ENCODE data around the gene SPRTN.
"Not testable (repeated sequence)": the region's sequence is repeated elsewhere in the genome, so short reads cannot be mapped to it uniquely, and the experiment has no call there.

SPRTN gene

GRCh38 chr1:231335663-231336602 is 2.2 kb upstream of the SPRTN start:
- no peak for DNase-seq (ENCODE audit: low read depth, low spot score)

- no peak for DNase-seq (ENCODE audit: low read depth, low spot score)
Measured at GRCh38 chr1:231337043-231337471, 1.0 kb upstream of the SPRTN start.

DNA sequence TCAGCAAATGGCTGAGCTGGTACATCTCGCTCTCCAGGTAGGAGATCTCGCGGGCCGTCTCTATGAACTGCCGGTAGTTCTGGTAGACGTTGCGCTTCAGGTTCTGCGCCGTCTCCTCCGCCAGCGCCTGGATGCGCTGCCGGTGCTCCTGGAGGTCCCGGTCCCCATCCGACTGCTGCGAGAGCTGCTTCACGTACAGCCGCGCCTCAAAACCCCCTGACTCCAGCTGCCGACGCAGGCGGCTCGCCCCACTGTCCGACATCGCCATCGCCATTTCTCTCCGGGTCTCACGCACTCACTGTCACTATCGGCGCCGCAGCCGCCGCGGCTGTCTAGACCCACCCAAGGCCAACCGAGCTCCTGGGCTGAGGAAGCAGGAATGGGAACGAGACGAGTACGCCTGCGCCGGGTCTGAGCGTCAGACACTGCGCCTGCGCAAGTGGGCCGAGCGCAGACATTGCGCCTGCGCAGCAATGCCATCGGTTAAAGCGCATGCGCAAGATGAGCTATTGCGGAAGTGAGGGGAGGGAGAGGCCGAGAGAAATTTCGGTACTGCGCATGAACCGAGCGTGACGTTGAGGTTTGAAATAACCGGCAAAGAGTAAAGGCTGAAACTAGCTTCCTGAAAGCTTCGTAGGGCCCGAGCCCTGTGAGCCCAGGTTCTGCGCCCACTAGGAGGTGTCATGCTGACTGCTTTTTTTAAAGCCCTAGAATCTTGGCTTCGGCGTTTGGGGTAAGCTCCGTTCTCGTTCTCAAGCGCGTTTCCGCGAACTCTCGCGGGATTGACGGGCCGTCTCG is 422 bp upstream of the SPRTN start, which contains the start of gene EXOC8:
EXOC8 (minus strand) TSS at position 381 of the 798 bp plus-strand sequence; CDS start at position 274, 107 bp downstream.
- peak; percentile 81 for DNase-seq (ENCODE audit: low read depth, low spot score)

- DNase-seq (ENCODE audit: low read depth, low spot score) = no peak
Measured at GRCh38 chr1:231340328-231341013, 2.4 kb downstream of the SPRTN start.

DNA sequence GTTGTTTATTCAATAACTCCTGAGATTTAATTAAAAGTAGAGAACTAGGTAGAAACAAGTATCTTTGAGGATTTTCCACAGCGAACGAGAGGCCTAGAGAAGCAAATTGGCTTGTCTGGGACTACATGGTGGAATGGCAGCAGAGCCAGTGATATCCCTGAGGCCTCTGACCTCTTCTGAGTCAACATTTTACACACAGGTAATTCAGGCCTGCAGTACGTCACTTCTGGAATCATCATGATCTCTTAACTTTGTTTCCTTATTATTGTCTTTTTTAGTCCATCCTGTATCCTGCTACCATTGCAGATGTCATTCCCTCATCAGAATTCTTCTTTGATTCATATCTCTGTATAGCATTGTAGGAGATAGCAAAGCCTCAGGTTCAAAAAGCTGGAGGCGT is 9.9 kb downstream of the SPRTN start:
- no peak for DNase-seq (ENCODE audit: low read depth, low spot score)

- no peak for DNase-seq (ENCODE audit: low read depth, low spot score)
Measured at GRCh38 chr1:231348442-231348841, 10.3 kb downstream of the SPRTN start.

DNA sequence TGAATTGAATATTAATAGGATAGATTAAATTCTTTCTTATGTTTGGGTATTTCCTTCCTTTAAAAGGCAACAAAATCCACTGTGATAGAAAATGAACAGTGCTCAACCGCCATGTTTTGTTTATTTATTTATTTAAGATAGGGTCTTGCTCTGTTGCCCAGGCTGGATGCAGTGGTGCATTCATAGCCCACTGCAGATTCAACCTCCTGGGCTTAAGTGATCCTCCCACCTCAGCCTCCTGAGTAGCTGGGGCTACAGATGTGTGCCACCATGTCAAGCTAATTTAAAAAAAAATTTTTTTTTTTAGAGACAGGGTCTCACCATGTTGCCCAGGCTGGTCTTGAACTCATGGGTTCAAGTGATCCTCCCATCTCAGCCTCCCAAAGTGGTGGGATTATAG is 10.8 kb downstream of the SPRTN start:
- DNase-seq (ENCODE audit: low read depth, low spot score) = not testable (repeated sequence)

DNA sequence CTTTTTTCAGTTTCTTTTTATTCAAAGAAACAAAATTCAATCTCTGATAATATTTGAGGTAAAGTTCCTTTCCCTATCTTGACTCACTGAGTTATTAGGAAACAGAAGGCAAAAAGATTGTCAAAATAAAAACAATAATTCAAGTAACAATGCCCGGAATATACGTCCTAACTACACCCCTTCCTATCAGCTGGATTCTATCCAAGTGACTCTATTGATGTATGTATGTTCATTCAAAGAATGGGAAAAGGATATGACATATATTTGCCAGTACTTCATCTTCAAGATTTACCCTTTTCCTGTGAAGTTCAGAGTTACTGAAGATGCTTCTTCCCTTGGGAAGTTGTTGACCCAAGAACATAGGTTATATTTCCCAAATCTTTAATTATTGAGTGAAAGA is 13.7 kb downstream of the SPRTN start:
- no peak for DNase-seq (ENCODE audit: low read depth, low spot score)

DNA sequence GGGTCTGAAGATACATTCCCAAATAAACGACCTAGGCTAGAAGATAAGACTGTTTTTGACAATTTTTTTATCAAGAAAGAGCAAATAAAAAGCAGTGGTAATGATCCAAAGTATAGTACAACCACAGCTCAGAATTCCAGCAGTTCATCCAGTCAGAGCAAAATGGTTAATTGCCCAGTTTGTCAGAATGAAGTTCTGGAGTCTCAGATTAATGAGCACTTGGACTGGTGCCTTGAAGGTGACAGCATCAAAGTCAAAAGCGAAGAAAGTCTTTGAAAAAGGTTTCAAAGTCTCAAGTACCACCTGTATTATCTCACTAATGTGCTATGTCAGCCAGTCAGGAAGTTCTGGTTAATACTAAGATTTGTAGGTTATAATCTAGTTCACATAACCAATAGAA is 15.0 kb downstream of the SPRTN start:
- DNase-seq (ENCODE audit: low read depth, low spot score) = no peak

DNA sequence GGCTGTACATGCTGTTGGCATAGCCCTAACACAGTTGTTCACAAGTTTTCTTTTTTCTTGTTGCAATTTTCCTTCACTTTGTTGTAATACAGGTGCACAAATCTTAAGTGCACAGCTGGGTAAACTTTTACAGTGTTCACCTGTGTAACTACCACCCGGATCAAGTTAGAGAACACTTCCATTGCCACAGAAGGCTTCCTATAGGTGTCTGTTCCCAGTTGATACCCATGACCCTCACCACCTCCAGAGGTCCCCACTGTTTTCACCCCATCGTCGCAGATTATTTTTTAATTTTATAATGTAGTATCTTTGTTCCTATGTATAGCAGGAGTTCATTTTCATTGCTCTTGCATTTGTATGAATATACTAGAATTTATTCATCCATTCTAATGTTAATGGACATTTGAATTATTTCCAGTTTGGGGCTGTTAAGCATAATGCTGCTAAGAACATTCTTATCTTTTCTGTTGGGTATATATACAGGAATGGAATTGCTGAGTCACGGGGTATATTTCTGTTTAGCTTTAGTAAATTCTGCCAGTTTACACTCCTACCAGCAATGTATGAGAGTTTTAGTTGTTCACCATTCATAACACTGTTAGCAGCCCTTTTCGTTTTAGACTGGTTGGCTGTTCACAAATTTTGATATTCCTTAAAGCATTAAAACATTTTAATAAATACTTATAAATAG is 16.4 kb downstream of the SPRTN start:
- DNase-seq (ENCODE audit: low read depth, low spot score) = no peak

DNA sequence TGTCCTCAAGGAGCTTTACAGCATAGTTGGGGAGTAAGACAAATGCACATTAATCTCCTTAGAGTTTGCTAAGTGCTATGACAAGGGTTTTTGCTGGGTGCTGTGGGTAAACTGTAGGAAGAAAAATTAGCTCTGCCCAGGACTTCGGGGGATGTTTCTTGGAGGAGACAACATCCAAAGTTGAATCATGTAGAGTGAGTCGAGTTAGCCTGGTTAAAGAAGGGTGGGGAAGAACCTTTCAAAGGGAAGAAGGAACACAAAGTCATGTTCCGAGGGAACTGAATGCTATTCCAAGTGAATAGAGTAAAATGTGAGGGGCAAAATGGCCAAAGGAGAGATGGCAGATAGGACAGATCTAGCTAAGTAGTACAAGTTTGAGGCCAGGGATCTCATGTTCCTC is 17.1 kb downstream of the SPRTN start:
- no peak for DNase-seq (ENCODE audit: low read depth, low spot score)

GRCh38 chr1:231357187-231357772 is 19.2 kb downstream of the SPRTN start:
- DNase-seq (ENCODE audit: low read depth, low spot score) = no peak

GRCh38 chr1:231357831-231358354 is 19.8 kb downstream of the SPRTN start:
- DNase-seq (ENCODE audit: low read depth, low spot score) = no peak

DNA sequence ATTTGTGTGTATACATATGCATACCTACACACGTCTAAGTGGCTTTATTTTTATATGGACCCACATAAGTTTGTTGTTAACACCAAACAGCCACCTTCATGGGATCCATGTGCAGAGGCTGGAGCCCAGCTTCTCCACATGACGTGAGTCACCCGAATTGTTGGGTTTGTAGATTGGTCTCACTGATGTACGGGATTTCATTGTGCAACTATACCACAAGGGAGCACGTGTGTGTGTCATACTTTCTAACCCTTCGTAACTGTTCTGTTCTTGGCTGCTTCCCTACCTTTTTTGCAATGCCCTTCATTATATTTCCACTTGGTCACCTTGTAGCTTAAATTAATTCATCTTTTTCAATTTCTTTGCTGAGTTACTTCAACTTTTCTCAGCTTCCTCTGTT is 21.0 kb downstream of the SPRTN start:
- no peak for DNase-seq (ENCODE audit: low read depth, low spot score)

DNA sequence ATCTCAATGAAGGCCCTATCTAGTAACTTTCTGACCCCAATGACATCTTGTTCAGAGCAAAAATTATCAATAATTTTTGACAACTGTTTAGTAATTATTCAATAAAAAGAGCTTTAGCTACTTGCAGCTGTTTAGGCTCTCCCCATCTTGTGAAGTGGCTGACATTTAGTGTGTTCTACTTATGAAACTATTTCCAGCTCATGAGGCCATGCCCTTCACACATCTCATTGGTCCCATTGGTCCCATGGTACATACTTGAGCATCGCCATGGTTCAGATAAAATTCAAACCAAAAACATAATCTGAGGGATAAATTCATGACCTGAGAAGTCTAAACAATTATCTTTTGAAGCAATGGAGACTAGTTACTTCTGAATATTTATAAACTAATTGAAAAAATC is 24.2 kb downstream of the SPRTN start:
- no peak for DNase-seq (ENCODE audit: low read depth, low spot score)

GRCh38 chr1:231363624-231364023 is 25.5 kb downstream of the SPRTN start:
- DNase-seq (ENCODE audit: low read depth, low spot score) = no peak

GRCh38 chr1:231364192-231364591 is 26.1 kb downstream of the SPRTN start:
- DNase-seq (ENCODE audit: low read depth, low spot score) = no peak

GRCh38 chr1:231369282-231369681 is 31.2 kb downstream of the SPRTN start:
- no peak for DNase-seq (ENCODE audit: low read depth, low spot score)

DNA sequence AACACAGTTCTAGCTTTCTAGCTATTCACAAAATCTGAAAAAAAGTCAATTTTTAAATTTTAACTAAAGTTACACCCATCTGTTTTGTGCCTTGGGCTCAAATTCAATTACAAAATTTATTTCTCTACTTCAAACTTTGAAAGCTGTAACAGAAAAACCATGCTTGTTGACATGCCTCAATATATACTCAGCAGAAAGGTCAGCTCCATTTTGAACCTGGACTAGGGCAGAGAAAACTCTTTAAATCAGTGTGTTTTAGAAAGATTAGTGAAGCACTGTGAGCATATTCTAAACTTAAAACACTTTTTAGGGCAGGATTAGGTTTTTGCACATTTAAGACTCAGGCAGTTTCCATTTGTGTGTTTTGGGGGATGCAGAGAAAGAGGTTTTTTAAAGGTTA is 34.4 kb downstream of the SPRTN start:
- no peak for DNase-seq (ENCODE audit: low read depth, low spot score)

DNA sequence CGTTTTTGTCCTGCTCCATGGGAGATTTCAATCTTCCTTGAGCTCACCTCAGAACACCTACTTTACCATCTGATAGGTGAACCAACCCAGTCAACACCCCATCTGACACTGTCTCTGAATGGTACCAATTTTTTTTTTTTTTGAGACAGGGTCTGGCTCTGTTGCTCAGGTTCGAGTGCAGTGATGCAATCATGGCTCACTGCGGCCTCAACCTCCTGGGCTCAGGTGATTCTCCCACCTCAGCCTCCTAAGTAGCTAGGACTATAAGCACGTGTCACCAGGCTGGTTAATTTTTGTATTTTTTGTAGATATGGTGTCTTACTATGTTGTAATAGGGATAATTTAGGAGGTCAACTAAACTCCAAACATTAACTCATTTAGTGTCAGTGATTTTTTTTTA is 36.3 kb downstream of the SPRTN start:
- DNase-seq (ENCODE audit: low read depth, low spot score) = no peak

GRCh38 chr1:231376101-231376500 is 38.0 kb downstream of the SPRTN start:
- no peak for DNase-seq (ENCODE audit: low read depth, low spot score)
